Sigmoid colon (tissue), 4 donors: ENCODE measurements around the gene C2CD2.

Experiments
- CTCF ChIP-seq, 4 experiments: fragments of 450-650 bp in 3 of 4; fragments of 200-600 bp in 1 of 4; IDR thresholded peaks; one replicate each; pipeline ENCODE4 v1.5.1; 2016 to 2019; ENCODE audit warnings: antibody characterized with exemption in 4 of 4, mild to moderate bottlenecking in 3 of 4, moderate library complexity in 2 of 4
- EP300 ChIP-seq, 4 donors: sonication (generic); formaldehyde crosslinking; IDR thresholded peaks; one replicate each; pipeline ENCODE4 v1.6.1; 2017; ENCODE audit warnings: antibody characterized with exemption in 4 of 4
- POLR2A ChIP-seq, 2 donors: fragments of 450-650 bp; IDR thresholded peaks; one replicate each; pipeline ENCODE4 v1.6.1; 2016; ENCODE audit warnings: antibody characterized with exemption in 2 of 2, mild to moderate bottlenecking in 2 of 2, moderate library complexity in 2 of 2
- POLR2AphosphoS5 ChIP-seq, 4 donors: sonication (generic); formaldehyde crosslinking; IDR thresholded peaks; one replicate each; pipeline ENCODE4 v1.6.1; 2017; ENCODE audit warnings: antibody characterized with exemption in 4 of 4

- TF ChIP-seq CTCF (IDR thresholded peaks at IDR 0.05): no peak
- TF ChIP-seq POLR2A (IDR thresholded peaks at IDR 0.05): no peak
- no peak for TF ChIP-seq POLR2AphosphoS5 (IDR thresholded peaks at IDR 0.05)
- no peak for TF ChIP-seq EP300 (IDR thresholded peaks at IDR 0.05)
Measured at GRCh38 chr21:41954654-41955499, 1.1 kb upstream of the C2CD2 start.
